K562 (cell line): ENCODE results near the gene RNFT2. TPM values are rescaled to one million over a fixed set of nuclear protein-coding genes. Genes with fewer than 3 reads are reported as not detected.

ENCODE experiments used
- ATAC-seq: fragments of 200-7000 bp; cut with Tn5 transposase; 3 replicates; pipeline ENCODE4 v1.9.1; 2020; ENCODE audit warnings: moderate library complexity
- BruUV-seq: library from RNA; stranded (reverse); fragments of 400-500 nt; replicated peaks from 2 replicates; lab custom pipeline; 2021; lab: Mats Ljungman, UMichigan
- CTCF ChIA-PET: fragments of 300-600 bp; formaldehyde crosslinking; extraction: SDS; loops from one replicate; lab custom pipeline; 2021; ENCODE audit warnings: low intra/inter-chr PET ratio; lab: Yijun Ruan, JAX
- POLR2A ChIA-PET: fragments of 300-600, 350-650 bp; sonication (Branson Sonifier 250); formaldehyde crosslinking; extraction: SDS; loops from one replicate; lab custom pipeline; 2021; ENCODE audit warnings: antibody characterized with exemption, inconsistent platforms; lab: Yijun Ruan, JAX
- DNase-seq, 4 experiments: peaks; one replicate each; pipeline versions ENCODE4 v3.0.0 to v3.0.0-alpha.2; 2011 to 2018; ENCODE audit warnings: low spot score in 3 of 4, mixed read lengths in 3 of 4; ENCODE audit errors: extremely low read depth in 1 of 4
- FAIRE-seq: peaks from 2 replicates; lab custom pipeline; 2011; peaks lifted over from hg19 to GRCh38; lab: Jason Lieb, UNC
- H2AFZ ChIP-seq: 2 replicates; pipeline ENCODE4 v1.6.0; 2011; ENCODE audit warnings: low read depth, low read length, control low read depth, inconsistent platforms
- H3K27ac ChIP-seq: fragments of 200-600 bp; 3 replicates; pipeline ENCODE4 v1.8.0; 2011; ENCODE audit warnings: low read depth, mild to moderate bottlenecking, control low read depth, inconsistent platforms, low read length, moderate library complexity, mixed read lengths; ENCODE audit errors: extremely low read depth
- H3K27me3 ChIP-seq, 2 experiments: fragments of 300-600 bp in 1 of 2; 2 replicates in 1 of 2; 3 replicates in 1 of 2; pipeline versions ENCODE4 v1.6.0 to v1.8.0; 2011; ENCODE audit warnings: inconsistent platforms in 2 of 2, low read length in 2 of 2, mild to moderate bottlenecking in 1 of 2, mixed read lengths in 1 of 2, moderate library complexity in 1 of 2; ENCODE audit not compliant: control insufficient read depth in 2 of 2, insufficient read depth in 2 of 2
- H3K36me3 ChIP-seq: fragments of 300-600 bp; 3 replicates; pipeline ENCODE4 v1.8.0; 2011; ENCODE audit warnings: mild to moderate bottlenecking, low read length, inconsistent platforms; ENCODE audit not compliant: control insufficient read depth, insufficient read depth
- H3K4me1 ChIP-seq, 2 experiments: fragments of 200-600 bp in 1 of 2; replicated peaks in 1 of 2; 2 replicates in 1 of 2; 3 replicates in 1 of 2; pipeline versions ENCODE4 v1.5.1 to v1.8.0; 2011; ENCODE audit warnings: inconsistent platforms in 2 of 2, low read length in 2 of 2, mild to moderate bottlenecking in 1 of 2, mixed read lengths in 1 of 2, moderate library complexity in 1 of 2; ENCODE audit not compliant: control insufficient read depth in 2 of 2, insufficient read depth in 2 of 2
- H3K4me2 ChIP-seq: 2 replicates; pipeline ENCODE4 v1.6.1; 2011; ENCODE audit warnings: low read length, control low read depth, inconsistent platforms, mixed read lengths; ENCODE audit not compliant: insufficient read depth
- H3K4me3 ChIP-seq: fragments of 200-600 bp; sonication (generic), shearing (Covaris generic); 2 replicates; pipeline ENCODE4 v1.5.1; 2016; ENCODE audit warnings: control low read depth, inconsistent platforms
- H3K79me2 ChIP-seq: fragments of 200-600 bp; 3 replicates; pipeline ENCODE4 v1.8.0; 2011; ENCODE audit warnings: low read length, inconsistent platforms; ENCODE audit not compliant: control insufficient read depth, insufficient read depth
- H3K9ac ChIP-seq, 2 experiments: 2 replicates each; pipeline versions ENCODE4 v1.6.0 to v1.6.1; 2011; ENCODE audit warnings: low read depth in 2 of 2, low read length in 2 of 2, control low read depth in 1 of 2, inconsistent platforms in 1 of 2, mild to moderate bottlenecking in 1 of 2, mixed read lengths in 1 of 2; ENCODE audit not compliant: insufficient read depth in 1 of 2
- H3K9me1 ChIP-seq: one replicate; pipeline ENCODE4 v1.6.0; 2011; ENCODE audit warnings: inconsistent platforms, mild to moderate bottlenecking, low read length, moderate library complexity; ENCODE audit not compliant: control insufficient read depth, insufficient read depth
- H3K9me3 ChIP-seq: replicated peaks from 2 replicates; pipeline ENCODE4 v1.5.1; 2011; ENCODE audit warnings: low read depth, low read length, inconsistent platforms; ENCODE audit not compliant: control insufficient read depth, insufficient read depth
- H4K20me1 ChIP-seq: replicated peaks from 2 replicates; pipeline ENCODE4 v1.6.1; 2011; ENCODE audit warnings: low read length, inconsistent platforms, mixed read lengths; ENCODE audit not compliant: control insufficient read depth, insufficient read depth
- ATF7 ChIP-seq: fragments of 450-650 bp; IDR thresholded peaks from 2 replicates; pipeline ENCODE4 v1.7.1; 2014; ENCODE audit warnings: mild to moderate bottlenecking, moderate library complexity
- BRCA1 ChIP-seq, 2 experiments: fragments of 450-650 bp in 1 of 2; sonication (generic) in 1 of 2; formaldehyde crosslinking in 1 of 2; IDR thresholded peaks; 2 replicates each; pipeline versions ENCODE4 v1.5.0 to v1.6.1; 2017 to 2020; ENCODE audit warnings: mild to moderate bottlenecking in 1 of 2, missing genetic modification reagents in 1 of 2
- CHD4 ChIP-seq: fragments of 200-600 bp; sonication (generic); IDR thresholded peaks from 3 replicates; pipeline ENCODE4 v1.6.1; 2012; ENCODE audit warnings: low read depth, mild to moderate bottlenecking, mixed read lengths, low read length, inconsistent platforms; ENCODE audit not compliant: insufficient read depth, insufficient replicate concordance, poor library complexity, severe bottlenecking
- CREBBP ChIP-seq: IDR thresholded peaks from one replicate; pipeline ENCODE4 v1.6.1; 2012; ENCODE audit warnings: low read depth, mild to moderate bottlenecking, control low read depth, inconsistent platforms, low read length
- DIDO1 ChIP-seq: fragments of 450-650 bp; IDR thresholded peaks from 2 replicates; pipeline ENCODE4 v1.6.1; 2016; ENCODE audit warnings: low read depth, missing biosample characterization, missing genetic modification characterization
- ETV6 ChIP-seq, 3 experiments: fragments of 150-350 bp in 1 of 3; sonication (generic) in 1 of 3; formaldehyde crosslinking in 1 of 3; IDR thresholded peaks; 2 replicates each; pipeline versions ENCODE4 v1.6.1 to v1.8.0; 2014 to 2022; ENCODE audit warnings: borderline replicate concordance in 2 of 3, low read depth in 2 of 3, antibody characterized with exemption in 1 of 3, low read length in 1 of 3, mild to moderate bottlenecking in 1 of 3, missing genetic modification reagents in 1 of 3
- HMG20A ChIP-seq: fragments of 450-650 bp; formaldehyde crosslinking; conservative IDR thresholded peaks from 2 replicates; pipeline ENCODE4 v1.4.0; 2020; ENCODE audit warnings: mild to moderate bottlenecking, mixed read lengths
- JUNB ChIP-seq: fragments of 450-650 bp; formaldehyde crosslinking; conservative IDR thresholded peaks from 2 replicates; pipeline ENCODE4 v1.4.0; 2020; ENCODE audit warnings: mild to moderate bottlenecking
- MCM3 ChIP-seq: fragments of 450-650 bp; IDR thresholded peaks from 2 replicates; pipeline ENCODE4 v1.6.1; 2016
- NFATC3 ChIP-seq: fragments of 450-650 bp; IDR thresholded peaks from 2 replicates; pipeline ENCODE4 v1.6.1; 2017; ENCODE audit warnings: mild to moderate bottlenecking
- POLR2H ChIP-seq: IDR thresholded peaks from 2 replicates; pipeline ENCODE4 v1.6.1; 2016; ENCODE audit warnings: missing genetic modification characterization, low read depth, mild to moderate bottlenecking, control low read depth, missing compliant biosample characterization, moderate library complexity
- TBP ChIP-seq: optimal IDR thresholded peaks from 2 replicates; pipeline ENCODE3; 2011; ENCODE audit warnings: low read depth, low read length, improper control_type of control experiment
- XRCC3 ChIP-seq: fragments of 450-650 bp; IDR thresholded peaks from 2 replicates; pipeline ENCODE4 v1.6.1; 2017; ENCODE audit warnings: mild to moderate bottlenecking, moderate library complexity
- ZBED1 ChIP-seq: IDR thresholded peaks from 2 replicates; pipeline ENCODE4 v1.6.1; 2014
- ZNF561 ChIP-seq: fragments of 450-650 bp; formaldehyde crosslinking; conservative IDR thresholded peaks from 2 replicates; pipeline ENCODE4 v1.4.0; 2020; ENCODE audit warnings: mild to moderate bottlenecking, moderate library complexity
- ZNF644 ChIP-seq: fragments of 200-800 bp; sonication (Bioruptor generic); IDR thresholded peaks from 2 replicates; pipeline ENCODE4 v1.6.1; 2016; ENCODE audit warnings: low read depth, missing genetic modification characterization, missing compliant biosample characterization
- ZNF780A ChIP-seq: fragments of 250-450 bp; sonication (Bioruptor Pico); IDR thresholded peaks from 2 replicates; pipeline ENCODE4 v1.5.0; 2021; ENCODE audit warnings: mild to moderate bottlenecking
- WGBS: fragments of 100-300 bp; shearing (Covaris generic); methylation state at CpG from one replicate; pipeline ENCODE4 v1.1.6; 2016; ENCODE audit warnings: low coverage, mixed read lengths; ENCODE audit not compliant: insufficient coverage; ENCODE audit errors: missing lambda C conversion rate; 5-methylcytosine and 5-hydroxymethylcytosine counted together
- in situ Hi-C: fragments of 300-500 bp; cut with MboI; formaldehyde crosslinking; loops from 4 replicates; pipeline ENCODE4 v1.15.0; 2018; ENCODE audit warnings: inconsistent platforms, mixed read lengths
- intact Hi-C: fragments of 100-400 bp; cut with micrococcal nuclease; formaldehyde crosslinking; loops from 2 replicates; pipeline ENCODE4 v1.14.2; 2022
- polyA plus RNA-seq, 8 experiments: library from polyadenylated mRNA; depleted of rRNA in 4 of 8; stranded (reverse) in 5 of 8; unstranded in 3 of 8; fragments of >200 nt; fragmentation: Nextera tagmentation in 2 of 8; fragmentation: Illumina TruSeq in 1 of 8; extraction: Ambion mirVana in 2 of 8; extraction: Trizol in 1 of 8; gene quantifications; 2 replicates each; pipeline versions ENCODE4 v1.2.1 to v1.2.3, GENCODE V29; 2011 to 2014; ENCODE audit warnings: inconsistent platforms in 1 of 8, missing spikeins in 1 of 8
- total RNA-seq, 7 experiments: library from RNA; depleted of rRNA in 6 of 7; stranded (reverse); fragments of >200 nt in 6 of 7; fragmentation: Illumina TruSeq in 2 of 7; extraction: Trizol in 2 of 7; gene quantifications; 2 replicates each; pipeline versions ENCODE4 v1.2.1 to v1.2.3, GENCODE V29; 2011 to 2021; ENCODE audit warnings: low replicate concordance in 1 of 7

RNFT2 gene
- total and polyA plus RNA-seq, 9 of the 15 experiments (the other 6 are each of a cell fraction or from before 2014, with no cell fraction given), result 3.6 to 26.3 (median 9.5) TPM

DNA sequence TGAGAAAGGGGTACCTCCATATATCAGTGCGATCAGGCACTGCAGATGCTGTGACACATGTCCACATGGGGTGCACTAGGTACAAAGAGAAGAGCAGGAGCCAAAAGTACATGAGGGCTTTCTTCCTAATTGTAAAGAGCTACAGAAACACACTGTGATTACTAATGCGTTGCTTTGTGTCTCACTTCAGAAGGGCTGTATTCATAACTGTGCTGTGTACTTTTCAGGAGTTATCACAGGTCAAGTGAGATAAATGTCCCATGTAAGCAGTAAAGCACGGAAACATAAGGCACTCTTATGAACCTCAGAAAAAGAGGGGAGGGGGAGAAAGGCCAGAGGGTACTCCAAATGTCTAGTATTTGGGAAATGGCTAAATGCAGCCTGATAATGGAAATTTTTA lies 10.9 kb upstream of the RNFT2 start:
- TF ChIP-seq TBP (no peak), HMG20A (CRISPR knock-in tag) (no peak), CREBBP (no peak), XRCC3 (no peak), ATF7 (no peak), BRCA1 (IDR thresholded peaks at IDR 0.05) (no peak), BRCA1 (CRISPR knock-in tag; IDR thresholded peaks at IDR 0.05) (no peak), JUNB (CRISPR knock-in tag) (no peak), ZBED1 (no peak), POLR2H (tag) (no peak), MCM3 (no peak), ZNF780A (CRISPR knock-in tag) (no peak), CHD4 (no peak), ZNF644 (tag) (no peak), ZNF561 (CRISPR knock-in tag) (no peak), DIDO1 (tag) (no peak), NFATC3 (no peak), ETV6 (IDR thresholded peaks at IDR 0.05; ENCODE audit: borderline replicate concordance in 1 of 2, low read depth in 2 of 2, low read length in 1 of 2) (no peak), ETV6 (CRISPR knock-in tag; IDR thresholded peaks at IDR 0.05; ENCODE audit: borderline replicate concordance) (no peak)
- Histone ChIP-seq H3K4me1 (no peaks in the 10 kb centered on the region), H3K9ac (no peak overlapping the region), H2AFZ (no peak overlapping the region), H3K27me3 (no peaks in the 10 kb centered on the region), H3K4me3 (no peak overlapping the region), H3K4me2 (no peak overlapping the region), H3K9me1 (no peaks in the 10 kb centered on the region), H4K20me1 (no peaks in the 10 kb centered on the region; the same call in 1 of the 2 replicates), H3K79me2 (no peaks in the 10 kb centered on the region), H3K9me3 (no peaks in the 10 kb centered on the region), H3K36me3 (peaks cover 6% of the 10 kb centered on the region; the same call in 2 of the 3 replicates), H3K27ac (no peak overlapping the region)
- WGBS, result 47% methylated on average over 3 of the region's 3 CpGs
- ATAC-seq (no peak), FAIRE-seq (no peak), DNase-seq (no peak)
- in situ Hi-C loops (no loop called here), intact Hi-C loops (no loop called here)
- POLR2A ChIA-PET, result interaction anchor here (0.7 to 1.3 kb wide), 2 partner anchors 12 to 63 kb away, joined by 3 to 5 read pairs; no protein-coding TSS in a partner anchor
- CTCF ChIA-PET, result no interaction called here
- BruUV-seq, result no TSS peak
